GM19351 (cell line): ENCODE data around the gene REEP6.
"Not testable (repeated sequence)": the region's sequence is repeated elsewhere in the genome, so short reads cannot be mapped to it uniquely, and the experiment has no call there.

Experiments used
- ATAC-seq: cut with Tn5 transposase; IDR thresholded peaks from one replicate; pipeline ENCODE4 v1.9.1; 2021; ENCODE audit warnings: mild to moderate bottlenecking, moderate library complexity; ENCODE audit not compliant: unreplicated experiment

REEP6 gene

GRCh38 chr19:1505991-1506881 lies 15.3 kb downstream of the REEP6 start:
- ATAC-seq, result no peak

GRCh38 chr19:1507192-1507660 lies 16.2 kb downstream of the REEP6 start:
- ATAC-seq, result no peak

- no peak for ATAC-seq
Observed at GRCh38 chr19:1507763-1508506, 17.0 kb downstream of the REEP6 start.

GRCh38 chr19:1508507-1508856 lies 17.5 kb downstream of the REEP6 start:
- ATAC-seq, result no peak

- no peak for ATAC-seq
Observed at GRCh38 chr19:1509602-1510441, 18.8 kb downstream of the REEP6 start.

- ATAC-seq, result no peak
Observed at GRCh38 chr19:1510442-1510806, 19.4 kb downstream of the REEP6 start.

GRCh38 chr19:1510807-1511206 lies 19.8 kb downstream of the REEP6 start:
- no peak for ATAC-seq

GRCh38 chr19:1511318-1512317 lies 20.6 kb downstream of the REEP6 start:
- no peak for ATAC-seq

- no peak for ATAC-seq
Observed at GRCh38 chr19:1512671-1513498, 21.9 kb downstream of the REEP6 start, which contains the start of gene ADAMTSL5. ADAMTSL5 (minus strand) TSS chr19:1513019; CDS start chr19:1510943, 2,076 bp downstream.

- ATAC-seq, result no peak
Observed at GRCh38 chr19:1513499-1514294, 22.7 kb downstream of the REEP6 start.

GRCh38 chr19:1514295-1514661 lies 23.3 kb downstream of the REEP6 start:
- ATAC-seq, result no peak

GRCh38 chr19:1514986-1515721 lies 24.2 kb downstream of the REEP6 start:
- no peak for ATAC-seq

GRCh38 chr19:1516395-1516753 lies 25.4 kb downstream of the REEP6 start:
- no peak for ATAC-seq

- ATAC-seq, result no peak
Observed at GRCh38 chr19:1518471-1518870, 27.5 kb downstream of the REEP6 start.

- ATAC-seq, result not testable (repeated sequence)
Observed at GRCh38 chr19:1519802-1520201, 28.8 kb downstream of the REEP6 start.

GRCh38 chr19:1520203-1520780 lies 29.3 kb downstream of the REEP6 start:
- ATAC-seq, result no peak

GRCh38 chr19:1521636-1522035 lies 30.7 kb downstream of the REEP6 start:
- ATAC-seq, result no peak
